Activated CD4-positive, alpha-beta T cell treated with anti-CD3 and anti-CD28 coated beads for 48 hours (primary cell): Measurements from ENCODE around the gene ZNF664.

Source experiments
- DNase-seq: peaks from one replicate; pipeline ENCODE4 v3.0.0-alpha.2; 2020

Gene ZNF664

DNA sequence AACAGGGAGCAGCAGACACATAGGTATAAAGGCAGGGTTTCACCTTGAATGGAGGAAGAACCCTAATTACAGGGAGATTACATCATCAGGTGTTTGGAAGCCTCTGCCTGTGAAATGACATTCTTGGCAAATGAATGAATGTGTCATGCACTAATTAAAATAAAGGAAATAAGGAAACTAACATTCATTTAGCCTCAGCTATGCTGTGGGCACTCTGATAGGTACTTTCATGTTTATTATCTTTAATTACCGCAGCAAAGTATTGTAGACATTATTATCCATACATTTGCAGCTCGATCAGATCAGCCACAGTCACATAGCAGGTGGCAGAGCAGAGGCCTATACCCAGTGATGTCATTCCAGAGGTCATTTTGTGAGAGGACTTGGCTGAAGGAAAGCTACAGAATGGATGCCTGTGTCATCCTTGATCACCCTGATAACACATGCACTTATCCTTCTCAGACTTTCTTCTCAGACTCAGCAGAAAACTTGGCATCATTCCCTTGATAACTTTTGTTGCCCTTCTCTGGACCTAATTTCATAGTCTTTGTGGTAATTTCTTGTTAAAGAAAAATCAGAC, 18.4 kb downstream of the ZNF664 start:
- no peak for DNase-seq

DNA sequence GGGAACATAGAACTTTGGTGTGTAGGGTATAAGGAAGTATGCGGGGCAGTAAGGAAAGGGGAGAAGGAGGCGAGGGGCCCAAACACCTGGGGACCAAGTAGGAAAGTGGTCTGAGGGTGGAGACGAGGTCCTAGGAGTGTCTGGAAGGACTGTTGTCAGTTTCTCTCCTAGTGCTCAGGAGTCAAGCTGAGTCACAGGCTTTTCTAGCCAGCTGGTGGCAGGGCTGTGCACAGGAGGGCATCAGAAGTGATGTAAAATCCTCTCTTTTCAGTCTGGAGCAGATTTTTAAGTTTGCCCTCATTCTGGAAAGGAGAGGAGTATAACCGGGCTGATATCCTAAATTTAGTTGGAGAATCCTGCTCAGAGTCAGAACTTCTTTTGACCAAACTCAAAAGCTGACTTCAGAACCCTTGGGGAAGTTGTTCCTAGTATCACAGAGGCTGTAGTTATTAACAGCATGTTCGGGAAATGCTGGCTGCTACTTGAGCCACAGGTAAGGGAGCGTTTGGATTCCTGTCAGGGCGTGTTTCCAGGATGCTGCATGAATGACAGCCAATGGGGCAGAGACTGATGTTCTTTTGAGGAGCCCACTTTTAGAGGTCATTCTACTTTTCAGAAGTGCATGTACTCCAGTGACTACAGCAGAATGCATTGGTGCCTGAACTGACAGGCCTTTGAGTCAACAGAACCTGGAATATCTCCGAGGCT, 19.3 kb downstream of the ZNF664 start:
- no peak for DNase-seq

DNA sequence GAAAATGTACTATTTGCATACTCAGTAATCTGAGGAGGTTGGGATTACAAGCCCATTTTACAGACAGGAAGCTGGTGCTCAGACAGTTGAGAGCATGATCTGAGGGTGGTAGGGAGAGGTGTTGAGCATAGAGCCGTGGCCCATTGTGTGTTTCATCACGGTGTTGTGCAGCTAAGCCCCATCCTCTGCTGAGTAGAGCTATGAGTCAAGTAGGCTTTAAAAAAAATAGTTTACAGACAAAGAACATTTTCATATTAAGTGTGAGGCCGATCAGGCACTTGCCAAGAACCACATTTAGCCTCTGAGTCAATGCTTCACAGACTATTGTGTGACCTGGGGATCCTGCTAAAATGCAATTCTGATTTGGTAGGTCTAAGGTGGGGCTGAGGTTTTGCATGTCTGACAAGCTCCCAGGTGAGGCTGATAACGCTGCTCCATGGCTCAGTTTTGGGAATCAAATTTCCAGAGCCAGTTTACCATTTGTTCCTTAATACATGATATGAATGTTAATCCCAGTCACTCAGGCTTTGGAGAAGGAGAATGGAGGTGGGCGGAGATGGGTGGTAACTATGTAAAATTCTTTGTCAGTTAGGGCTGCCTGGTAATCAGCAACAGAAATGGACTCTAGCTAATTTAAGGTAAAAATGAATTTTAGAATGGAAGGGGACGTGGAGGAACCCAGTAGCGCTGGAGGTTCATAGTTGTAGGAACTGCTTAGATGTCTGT, 22.2 kb downstream of the ZNF664 start:
- peak; percentile 25 for DNase-seq

DNA sequence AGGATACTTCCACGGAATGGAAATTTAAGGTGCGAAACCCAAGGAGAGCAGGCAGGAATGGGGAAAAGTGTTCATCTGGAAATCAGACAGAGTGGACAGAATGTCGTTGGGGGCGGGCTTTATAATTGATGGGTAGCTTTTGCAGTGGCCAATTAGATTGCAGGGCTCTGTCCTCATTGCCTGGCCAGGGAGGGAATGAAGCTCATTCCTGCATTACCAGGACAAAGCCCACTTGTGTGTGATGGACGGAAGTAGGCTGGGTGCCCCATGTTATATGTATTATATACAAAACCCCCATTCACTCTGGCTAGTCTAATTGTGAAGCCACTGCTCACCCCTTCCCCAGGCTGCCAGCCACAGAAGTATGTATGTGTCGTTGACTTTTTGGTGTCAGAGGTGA, 23.6 kb downstream of the ZNF664 start:
- DNase-seq = no peak

DNA sequence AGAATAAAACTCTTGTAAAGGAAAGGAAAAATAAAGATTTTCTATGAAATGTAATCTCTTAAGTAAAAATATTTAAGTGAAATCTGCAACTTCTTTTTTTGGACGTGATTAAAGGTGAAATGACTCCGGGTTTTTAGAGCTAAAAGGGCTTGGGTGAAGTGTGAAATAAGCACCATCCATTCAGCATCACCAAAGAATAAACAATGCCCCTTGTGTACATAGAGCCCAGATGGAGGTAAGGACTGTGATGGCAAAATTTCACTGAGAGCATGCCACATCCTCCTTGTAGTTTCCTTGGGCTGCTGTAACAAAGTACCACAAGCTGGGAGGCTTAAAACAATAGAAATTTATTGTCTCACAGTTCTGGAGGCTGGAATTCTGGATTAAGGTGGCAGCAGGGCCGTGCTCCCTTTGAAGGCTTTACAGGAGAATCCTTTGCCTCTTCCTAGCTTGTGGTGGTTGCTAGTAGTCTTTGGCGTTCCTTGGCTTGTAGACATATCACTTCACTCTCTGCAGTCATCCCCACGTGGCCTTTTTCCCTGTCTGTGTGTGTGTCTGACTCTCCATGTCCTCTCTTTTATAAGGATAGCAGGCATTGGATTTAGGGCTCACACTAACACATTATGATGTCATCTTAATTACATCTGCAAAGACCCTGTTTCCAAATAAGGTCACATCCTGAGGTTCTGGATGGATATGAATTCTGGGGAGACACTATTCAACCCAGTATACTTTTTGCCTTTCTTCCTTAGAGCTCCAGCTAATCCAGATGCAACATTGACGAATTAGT, 24.2 kb downstream of the ZNF664 start:
- no peak for DNase-seq

DNA sequence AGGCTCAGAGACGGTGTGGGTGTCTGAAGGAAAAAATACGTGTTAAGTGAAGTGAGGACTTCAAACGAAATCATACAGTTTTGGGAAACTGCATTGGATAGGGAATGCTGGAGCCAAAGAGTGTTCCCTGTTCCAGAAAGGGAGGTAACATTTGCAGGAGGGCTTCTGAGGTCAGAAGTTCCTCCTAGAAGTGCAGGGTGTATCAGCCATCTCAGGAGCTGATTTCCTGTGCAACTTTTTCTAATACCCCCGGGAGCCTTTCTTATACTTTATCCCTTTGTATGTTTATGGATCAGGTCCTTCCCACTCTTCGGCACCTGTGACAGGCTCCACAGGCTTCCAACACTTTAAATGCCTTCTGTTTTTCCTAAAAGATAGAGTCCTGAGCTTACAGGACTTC, 24.9 kb downstream of the ZNF664 start:
- DNase-seq = no peak

DNA sequence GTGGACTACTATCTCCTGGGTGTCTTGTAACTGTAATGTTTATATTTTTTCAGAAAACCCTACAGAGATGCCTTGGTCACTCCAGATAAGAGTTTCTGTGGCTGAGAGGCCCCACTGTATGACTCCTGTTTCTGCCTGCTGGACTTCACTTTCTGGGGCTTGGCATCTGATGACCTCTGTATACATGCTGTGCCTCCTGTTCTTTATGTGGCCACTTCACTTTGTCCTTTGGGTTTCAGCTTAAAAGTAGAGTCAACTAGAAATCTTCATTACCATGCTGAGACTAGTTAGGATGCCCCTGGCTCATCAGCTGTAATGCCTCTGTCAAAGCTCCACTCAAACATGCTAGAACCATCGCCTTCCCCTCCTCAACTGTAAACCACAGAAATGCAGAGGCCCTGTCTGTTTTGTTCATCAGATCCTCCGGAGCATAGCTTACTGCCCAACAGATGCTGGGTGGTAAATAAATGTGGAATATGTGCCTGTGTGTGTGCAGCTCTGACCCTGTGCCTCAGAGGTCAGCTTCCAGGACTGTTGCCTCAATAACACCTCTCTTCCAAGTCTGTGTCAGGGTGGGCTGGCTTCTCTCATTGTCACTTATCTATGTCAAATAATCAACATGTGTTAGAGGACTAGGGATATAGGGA, 25.5 kb downstream of the ZNF664 start:
- DNase-seq = no peak

DNA sequence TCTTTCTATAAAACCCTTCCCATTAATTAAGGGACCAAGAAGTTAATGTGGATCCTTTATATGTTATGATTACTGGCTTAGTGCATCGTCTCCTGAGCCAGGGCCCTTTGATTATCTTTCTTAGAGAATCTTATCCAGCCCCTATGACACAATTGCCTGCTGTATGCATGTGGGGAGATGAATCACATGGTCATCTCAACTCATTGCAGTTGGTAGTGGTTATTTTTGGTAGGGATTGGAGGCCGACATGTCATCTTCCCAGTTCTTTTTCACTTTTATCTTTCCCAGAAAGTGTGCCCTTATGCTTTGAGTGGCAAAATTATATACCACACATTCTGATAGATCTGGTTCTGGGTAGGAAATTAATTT, 26.0 kb downstream of the ZNF664 start:
- no peak for DNase-seq

DNA sequence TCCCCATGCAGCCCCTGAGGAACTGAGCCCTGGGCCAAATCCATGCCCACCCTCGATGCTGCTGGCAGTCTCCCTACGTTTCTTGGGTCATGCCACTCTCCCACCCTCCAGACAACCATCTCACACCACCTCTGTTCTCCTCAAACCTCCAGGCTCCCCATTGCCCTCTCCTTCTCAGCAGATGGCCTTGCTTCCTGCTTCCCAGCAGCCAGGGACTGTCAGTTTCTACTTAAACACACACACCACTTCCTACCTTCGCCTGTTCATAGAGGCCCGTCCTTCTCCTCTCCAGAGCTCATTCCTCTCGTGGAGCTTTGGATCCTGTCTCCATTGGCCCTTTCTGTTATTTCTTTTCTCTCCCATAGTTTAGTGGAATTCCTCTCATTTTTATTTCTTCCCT, 27.1 kb downstream of the ZNF664 start:
- DNase-seq = no peak

DNA sequence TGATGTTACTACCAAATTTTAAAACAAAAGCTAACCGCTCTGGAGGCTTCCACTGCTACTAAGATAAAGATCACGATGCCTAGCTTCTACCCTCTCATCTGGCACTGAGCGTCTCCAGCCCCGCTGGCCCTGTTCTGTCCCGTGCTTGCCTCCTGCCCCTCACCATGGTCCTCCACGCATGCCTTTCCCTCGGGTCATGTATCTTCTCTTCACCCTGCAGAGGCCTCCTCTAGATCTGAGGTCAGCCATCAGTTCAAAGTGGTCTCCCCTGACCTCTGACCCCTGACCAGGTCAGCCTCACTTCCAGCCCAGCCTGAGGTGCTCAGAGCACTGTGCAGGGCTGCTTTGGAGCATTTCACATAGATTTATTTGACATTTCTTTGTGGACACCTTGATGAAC, 28.3 kb downstream of the ZNF664 start:
- no peak for DNase-seq

DNA sequence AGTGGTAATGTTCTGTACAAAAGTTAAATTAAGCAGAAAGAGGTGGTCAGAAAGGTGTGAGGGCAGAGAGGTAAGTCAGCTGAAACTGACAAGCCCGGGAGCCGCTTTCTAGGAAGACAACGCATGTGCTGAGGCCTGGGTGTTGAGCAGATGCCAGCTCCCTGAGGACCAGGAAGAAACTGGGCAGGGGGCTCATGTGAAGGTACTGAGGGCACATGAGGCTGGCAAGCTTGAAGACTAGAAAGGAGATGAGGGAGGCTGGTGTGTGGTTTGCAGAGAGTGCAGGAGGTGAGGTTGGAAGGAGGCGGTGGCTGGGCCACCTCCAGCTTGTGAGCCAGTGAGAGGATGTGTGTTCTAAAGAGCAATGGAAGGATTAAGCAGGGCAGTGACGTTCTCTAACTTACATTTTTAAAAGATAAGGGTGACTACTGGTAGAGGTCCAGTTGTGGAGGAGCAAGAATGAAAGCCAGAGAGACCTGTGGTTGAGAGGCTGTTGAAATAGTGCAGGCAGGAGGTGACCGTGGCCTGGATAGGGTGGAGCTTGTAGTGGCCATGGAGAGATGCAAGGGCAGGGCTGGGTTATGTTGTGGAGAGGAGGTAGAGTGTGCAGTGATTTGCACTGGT, 29.1 kb downstream of the ZNF664 start:
- DNase-seq = no peak

DNA sequence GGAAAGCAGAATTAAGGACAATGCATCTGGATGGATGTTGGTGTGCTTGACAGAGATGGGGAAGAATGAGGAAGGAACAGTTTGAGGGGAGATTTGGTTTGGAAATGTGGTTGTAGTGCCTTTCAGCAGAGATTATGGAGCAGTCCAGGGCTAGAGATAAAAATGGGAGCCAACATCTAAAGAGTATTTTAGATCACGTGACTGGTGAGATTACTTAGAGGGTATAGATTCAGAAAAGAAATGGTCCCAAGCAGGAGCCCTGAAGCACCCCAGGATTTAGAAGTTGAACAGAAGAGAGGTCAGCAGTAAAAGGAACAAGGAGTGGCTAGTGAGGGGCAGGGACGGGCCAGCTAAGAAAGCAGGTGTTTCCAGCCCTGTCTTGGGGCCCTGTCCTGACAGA, 29.6 kb downstream of the ZNF664 start:
- no peak for DNase-seq

DNA sequence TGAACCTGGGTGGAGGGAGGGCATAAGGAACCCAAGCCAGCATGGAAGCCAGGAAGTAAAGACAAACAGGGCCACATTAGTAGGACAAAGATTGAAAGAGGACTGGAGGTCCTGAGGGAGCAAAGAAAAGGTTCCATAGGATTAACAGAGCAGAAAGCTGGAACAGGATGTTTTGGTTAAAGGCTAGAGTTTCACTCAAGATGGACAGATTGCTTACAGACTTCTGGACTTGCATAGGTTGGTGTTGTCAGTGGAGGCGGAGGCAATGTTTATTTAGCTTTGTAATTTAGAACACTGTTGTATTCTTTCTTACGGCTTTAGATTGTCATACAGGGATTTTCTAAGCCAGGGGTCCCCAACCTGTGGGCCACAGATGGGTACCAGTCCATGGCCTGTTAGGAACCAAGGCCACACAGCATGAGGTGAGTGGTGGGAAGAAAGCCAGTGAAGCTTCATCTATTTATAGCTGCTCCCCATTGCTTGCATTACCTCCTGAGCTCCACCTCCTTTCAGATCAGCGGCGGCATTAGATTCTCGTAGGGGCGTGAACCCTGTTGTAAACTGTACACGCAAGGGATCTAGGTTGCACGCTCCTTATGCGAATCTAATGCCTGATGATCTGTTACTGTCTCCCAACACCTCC, 31.3 kb downstream of the ZNF664 start:
- DNase-seq = no peak

DNA sequence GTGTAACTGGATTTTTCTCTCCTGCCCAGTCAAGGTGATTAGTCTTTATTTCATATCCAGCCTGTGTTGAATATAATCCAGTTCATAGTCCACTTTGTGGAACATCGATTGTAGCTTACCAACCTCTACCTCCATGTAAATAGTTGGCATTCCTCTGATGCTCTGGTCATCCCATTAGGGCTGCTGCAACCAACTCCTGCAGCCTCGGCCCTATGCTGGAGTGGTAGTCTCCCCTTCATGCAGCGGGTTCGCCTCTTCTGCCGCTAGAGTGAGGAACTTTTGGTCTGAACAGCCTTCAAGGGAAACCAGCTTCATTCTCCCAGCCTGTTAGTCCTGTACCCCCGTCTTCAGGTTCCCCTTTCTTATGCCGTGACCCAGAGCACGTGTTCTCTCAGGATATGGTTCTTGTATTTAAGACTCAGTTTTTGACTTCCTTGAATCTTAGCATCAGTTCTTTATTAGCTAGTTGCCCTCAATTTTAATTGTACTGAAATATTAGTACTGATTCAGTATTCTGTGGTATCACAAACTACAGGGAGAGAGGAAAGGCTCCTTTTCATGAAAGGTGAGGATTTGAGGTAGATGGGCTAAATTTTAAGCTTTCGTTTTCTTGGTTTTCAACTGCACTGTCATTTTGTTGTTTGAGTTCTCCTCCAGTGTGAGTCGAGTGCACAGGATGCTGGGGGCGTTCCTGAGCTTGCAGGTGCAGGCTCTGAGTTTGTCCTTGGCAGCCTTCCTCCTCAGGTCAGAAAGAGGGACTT, 33.2 kb downstream of the ZNF664 start:
- DNase-seq = peak; percentile 56

DNA sequence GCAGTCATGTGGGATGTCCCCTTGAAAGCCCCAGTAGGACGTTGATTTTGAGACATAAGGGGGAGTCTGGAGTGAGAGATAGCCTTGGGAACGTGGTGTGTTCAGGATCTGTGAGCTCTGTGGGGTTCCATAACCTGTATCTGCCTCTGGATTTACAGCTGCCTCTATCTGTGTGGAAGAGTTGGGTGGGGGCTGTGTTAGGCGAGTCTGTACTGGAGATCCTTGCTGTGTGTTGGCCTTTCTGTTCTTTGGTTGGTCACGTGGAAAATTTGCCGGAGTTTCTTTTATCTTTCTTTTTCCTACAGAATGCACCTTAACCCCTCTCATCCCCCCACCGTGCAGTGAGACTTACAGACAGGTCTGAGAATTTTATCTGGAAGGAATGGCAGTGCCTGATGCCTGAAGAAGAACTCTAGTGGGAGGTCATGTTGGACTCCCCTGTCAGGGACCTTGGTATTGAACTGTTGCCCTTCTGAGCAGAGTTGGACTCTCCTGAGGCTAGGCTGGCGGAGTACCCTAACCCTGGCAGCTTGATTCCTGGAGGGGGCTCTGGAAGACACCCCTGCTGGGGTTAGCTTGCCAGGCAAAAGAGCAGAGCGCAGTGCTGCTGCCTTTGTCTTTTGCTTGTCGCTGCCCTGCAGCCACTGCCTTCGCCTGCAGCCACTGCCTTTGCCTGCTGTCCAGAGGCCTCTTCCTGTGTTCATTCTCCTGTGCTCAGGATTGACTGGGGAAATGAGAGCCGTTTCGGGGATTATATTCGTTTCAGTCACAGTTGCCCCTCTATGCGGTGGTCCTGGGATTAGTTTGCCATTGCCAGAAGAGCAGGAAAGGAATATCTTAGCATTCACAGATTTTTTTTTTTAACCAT, 34.1 kb downstream of the ZNF664 start:
- DNase-seq = no peak

DNA sequence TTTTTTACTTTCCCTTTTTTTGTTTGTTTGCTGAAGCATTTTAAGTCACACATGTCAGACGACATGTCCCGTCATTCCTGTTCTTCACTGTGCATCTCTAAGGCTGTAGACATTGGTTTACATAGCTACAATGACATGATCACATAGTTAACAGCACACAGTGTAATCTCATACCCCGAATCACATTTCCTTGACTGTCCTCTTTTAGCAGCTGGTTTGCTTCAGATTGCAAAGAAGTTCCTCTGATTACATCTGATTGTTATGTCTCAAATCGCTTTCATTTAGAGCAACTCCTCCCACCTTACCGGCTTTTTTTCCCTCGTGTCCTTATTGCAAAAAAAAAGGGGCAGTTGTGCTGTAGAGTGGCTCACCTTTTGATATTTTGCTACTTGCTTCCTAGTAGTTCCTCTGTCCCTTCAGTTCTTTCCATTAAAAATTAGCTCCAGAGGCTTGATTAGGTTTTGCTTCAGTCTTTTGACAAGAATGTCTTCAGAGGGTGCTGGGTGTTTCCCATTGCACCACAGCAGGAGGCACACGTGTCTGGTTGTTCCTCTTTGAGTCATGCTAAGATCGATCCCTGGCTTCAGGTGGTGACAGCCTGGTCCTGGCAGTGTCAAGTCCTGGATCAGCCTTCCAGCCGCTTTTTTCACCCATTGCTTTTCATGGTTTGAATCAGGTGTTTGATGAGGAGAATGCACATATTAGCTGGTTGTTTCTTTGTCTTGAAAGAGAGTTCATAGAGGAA, 35.0 kb downstream of the ZNF664 start:
- peak; percentile 12 for DNase-seq

DNA sequence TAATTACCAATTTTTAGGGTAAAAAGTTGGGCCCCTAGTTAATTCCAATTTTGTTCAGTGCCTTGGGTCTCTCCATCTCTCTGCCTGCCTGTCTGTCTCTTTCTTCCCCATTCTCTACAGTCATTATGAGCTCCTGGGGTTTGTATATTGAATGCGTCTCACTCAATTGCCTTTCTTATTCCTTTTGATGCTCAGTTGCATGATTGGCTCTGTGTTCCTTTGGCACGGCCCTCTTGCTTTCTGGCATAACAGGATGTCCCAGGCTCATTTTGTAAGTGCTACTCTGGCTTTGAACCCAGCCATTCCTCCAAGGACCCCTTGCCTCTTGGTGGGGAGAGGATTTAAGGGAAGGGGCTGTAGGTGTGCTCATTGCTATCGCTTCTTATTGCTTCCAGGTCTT, 35.6 kb downstream of the ZNF664 start:
- no peak for DNase-seq

DNA sequence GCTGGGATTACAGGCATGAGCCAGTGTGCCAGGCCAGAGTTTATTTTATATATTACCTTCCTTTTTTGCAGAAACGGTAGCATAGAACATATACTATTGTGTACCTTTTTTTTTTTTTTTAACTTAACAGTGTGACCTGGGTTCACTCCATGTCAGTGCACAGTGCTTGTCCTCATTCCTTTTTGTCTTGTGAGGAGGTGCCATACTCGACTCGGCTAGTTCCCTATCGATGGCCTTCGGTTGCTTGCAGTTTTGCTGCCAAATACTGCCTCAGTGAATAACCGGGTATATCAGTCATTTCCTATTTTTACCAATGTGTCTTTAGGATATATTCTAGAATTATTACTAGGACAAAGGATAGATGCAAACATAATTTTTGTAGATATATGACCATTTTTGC, 36.8 kb downstream of the ZNF664 start:
- DNase-seq = no peak

DNA sequence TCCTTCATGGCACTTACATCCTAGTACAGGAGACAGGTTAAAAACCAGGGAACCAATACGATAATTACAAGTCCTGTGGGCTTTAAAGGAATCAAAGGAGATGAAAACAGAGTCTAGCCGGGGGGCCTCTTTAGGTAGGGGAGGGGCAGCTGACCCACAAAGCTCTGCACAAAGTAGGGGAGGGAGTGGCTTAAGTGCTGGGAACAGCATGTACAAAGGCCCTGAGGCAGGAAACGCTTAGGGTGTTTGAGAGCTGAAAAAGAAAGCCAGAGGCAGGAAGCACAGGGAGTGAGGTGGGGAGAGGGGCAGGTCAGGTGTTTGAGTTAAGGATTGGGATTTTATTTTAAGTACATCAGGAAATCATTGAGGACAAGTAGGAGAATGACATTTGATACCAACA, 37.7 kb downstream of the ZNF664 start:
- no peak for DNase-seq
